WTC11 (cell line): ENCODE results near the gene SEL1L. TPM values are rescaled to one million over a fixed set of nuclear protein-coding genes. Genes with fewer than 3 reads are reported as not detected.

Experiments
- ATAC-seq: fragments of 200-7000 bp; cut with Tn5 transposase; 2 replicates; pipeline ENCODE4 v1.10.0; 2021; ENCODE audit warnings: mild to moderate bottlenecking, moderate library complexity
- CTCF ChIA-PET: fragments of 300-600 bp; sonication (Branson Sonifier 250); formaldehyde crosslinking; loops from one replicate; lab custom pipeline; 2021; ENCODE audit warnings: antibody characterized with exemption; lab: Charles Lee
- POLR2A ChIA-PET: fragments of 350-600 bp; sonication (Branson Sonifier 250); formaldehyde crosslinking; loops from one replicate; lab custom pipeline; 2021; ENCODE audit warnings: antibody characterized with exemption; lab: Charles Lee
- DNase-seq: peaks from one replicate; pipeline ENCODE4 v3.0.0; 2021; ENCODE audit warnings: low spot score
- H3K27ac Mint-ChIP-seq: 2 replicates; pipeline ENCODE4 v1.8.0; 2021; ENCODE audit warnings: mixed read lengths
- H3K27me3 Mint-ChIP-seq: 2 replicates; pipeline ENCODE4 v1.8.0; 2021; ENCODE audit warnings: low read depth, mild to moderate bottlenecking, moderate library complexity, mixed read lengths
- H3K36me3 Mint-ChIP-seq: 2 replicates; pipeline ENCODE4 v1.8.0; 2021; ENCODE audit warnings: mixed read lengths
- H3K4me1 Mint-ChIP-seq: 2 replicates; pipeline ENCODE4 v1.8.0; 2022; ENCODE audit warnings: mixed read lengths
- H3K4me3 Mint-ChIP-seq: 2 replicates; pipeline ENCODE4 v1.8.0; 2021; ENCODE audit warnings: mild to moderate bottlenecking, moderate library complexity, mixed read lengths
- H3K9me3 Mint-ChIP-seq: 2 replicates; pipeline ENCODE4 v1.8.0; 2021; ENCODE audit warnings: mixed read lengths
- FOXJ3 ChIP-seq: sonication (generic); formaldehyde crosslinking; IDR thresholded peaks from 2 replicates; pipeline ENCODE4 v1.9.0; 2021; ENCODE audit warnings: missing genetic modification reagents, mild to moderate bottlenecking, borderline replicate concordance
- JUN ChIP-seq: sonication (generic); formaldehyde crosslinking; IDR thresholded peaks from 2 replicates; pipeline ENCODE4 v1.8.0; 2023; ENCODE audit warnings: mild to moderate bottlenecking, missing genetic modification reagents
- NFYB ChIP-seq: sonication (generic); formaldehyde crosslinking; conservative IDR thresholded peaks from 2 replicates; pipeline ENCODE4 v1.8.0; 2022; ENCODE audit warnings: low read depth, missing genetic modification reagents
- PRRX2 ChIP-seq: fragments of 250-450 bp; sonication (Bioruptor Pico); IDR thresholded peaks from 2 replicates; pipeline ENCODE4 v1.8.0; 2021; ENCODE audit warnings: mild to moderate bottlenecking
- RELA ChIP-seq: sonication (generic); formaldehyde crosslinking; IDR thresholded peaks from 2 replicates; pipeline ENCODE4 v1.8.1; 2022; ENCODE audit warnings: missing genetic modification reagents, mild to moderate bottlenecking, borderline replicate concordance
- TCF7 ChIP-seq: sonication (generic); formaldehyde crosslinking; IDR thresholded peaks from 2 replicates; pipeline ENCODE4 v1.8.0; 2022; ENCODE audit warnings: mild to moderate bottlenecking, low read depth, missing genetic modification reagents, moderate library complexity
- ZNF416 ChIP-seq: fragments of 250-450 bp; sonication (Bioruptor Pico); IDR thresholded peaks from 2 replicates; pipeline ENCODE4 v1.9.0; 2021; ENCODE audit warnings: mild to moderate bottlenecking, inconsistent platforms
- total RNA-seq: library from RNA; stranded (reverse); gene quantifications from 3 replicates; pipeline ENCODE4 v1.2.3, GENCODE V29; 2021
- TF ChIP-seq, protein P1 (sequence below): sonication (generic); formaldehyde crosslinking; IDR thresholded peaks from 2 replicates; pipeline ENCODE4 v1.8.0; 2022; ENCODE audit warnings: mild to moderate bottlenecking, missing genetic modification reagents
- TF ChIP-seq, protein P2 (sequence below): sonication (generic); formaldehyde crosslinking; IDR thresholded peaks from 2 replicates; pipeline ENCODE4 v1.8.1; 2023; ENCODE audit warnings: mild to moderate bottlenecking, missing genetic modification reagents, borderline replicate concordance
- TF ChIP-seq, protein P3 (sequence below): fragments of 250-450 bp; sonication (Bioruptor Pico); IDR thresholded peaks from 2 replicates; pipeline ENCODE4 v1.9.0; 2021; ENCODE audit warnings: moderate library complexity, mild to moderate bottlenecking, inconsistent platforms, borderline replicate concordance
- TF ChIP-seq, protein P4 (sequence below): sonication (generic); formaldehyde crosslinking; IDR thresholded peaks from 2 replicates; pipeline ENCODE4 v1.8.1; 2023; ENCODE audit warnings: mild to moderate bottlenecking, missing genetic modification reagents
- TF ChIP-seq, protein P5 (sequence below): sonication (generic); formaldehyde crosslinking; IDR thresholded peaks from 2 replicates; pipeline ENCODE4 v1.8.0; 2022; ENCODE audit warnings: mild to moderate bottlenecking, missing genetic modification reagents

SEL1L gene
- total RNA-seq, 1 experiment from 2014 or later: 29.1 TPM

DNA sequence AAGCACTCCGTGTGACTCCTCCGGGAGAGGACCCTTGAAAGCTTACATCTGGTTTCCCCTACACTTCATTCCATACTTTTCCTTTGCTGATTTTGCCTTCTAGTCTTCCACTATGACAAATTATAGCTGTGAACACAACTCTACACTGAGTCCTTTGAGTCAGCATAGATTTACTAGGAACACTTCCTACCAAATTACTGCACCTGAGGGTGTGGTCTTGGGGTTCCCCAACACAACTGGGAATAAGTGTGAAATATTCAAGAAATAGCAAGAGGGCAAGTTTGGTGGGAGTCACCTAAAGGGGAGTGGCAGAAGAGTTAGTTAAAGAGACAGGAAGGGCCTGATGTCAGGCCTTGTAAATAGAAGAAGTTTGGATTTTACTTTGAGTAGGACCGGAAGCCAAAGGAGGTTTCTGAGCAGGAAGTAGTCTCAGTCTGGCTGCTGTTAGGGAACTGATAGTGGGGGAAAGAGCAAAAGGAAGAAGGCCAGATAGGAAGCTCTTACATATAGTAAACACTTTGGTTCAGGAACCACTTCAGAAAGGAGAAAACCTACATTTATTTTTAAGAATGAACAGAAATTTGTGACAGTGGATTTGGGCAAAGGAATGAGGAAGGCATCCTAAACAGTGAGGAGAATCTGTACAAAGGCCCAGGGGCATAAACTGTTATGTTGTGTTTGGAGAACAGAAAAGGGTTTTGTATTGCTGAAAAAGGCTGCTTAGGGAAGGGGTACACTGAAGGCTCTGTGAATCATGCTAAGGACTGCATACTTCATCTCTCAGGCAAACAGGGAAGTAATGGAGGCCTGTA, 14.2 kb downstream of the SEL1L start (continued):
- TF ChIP-seq, protein P1, sequence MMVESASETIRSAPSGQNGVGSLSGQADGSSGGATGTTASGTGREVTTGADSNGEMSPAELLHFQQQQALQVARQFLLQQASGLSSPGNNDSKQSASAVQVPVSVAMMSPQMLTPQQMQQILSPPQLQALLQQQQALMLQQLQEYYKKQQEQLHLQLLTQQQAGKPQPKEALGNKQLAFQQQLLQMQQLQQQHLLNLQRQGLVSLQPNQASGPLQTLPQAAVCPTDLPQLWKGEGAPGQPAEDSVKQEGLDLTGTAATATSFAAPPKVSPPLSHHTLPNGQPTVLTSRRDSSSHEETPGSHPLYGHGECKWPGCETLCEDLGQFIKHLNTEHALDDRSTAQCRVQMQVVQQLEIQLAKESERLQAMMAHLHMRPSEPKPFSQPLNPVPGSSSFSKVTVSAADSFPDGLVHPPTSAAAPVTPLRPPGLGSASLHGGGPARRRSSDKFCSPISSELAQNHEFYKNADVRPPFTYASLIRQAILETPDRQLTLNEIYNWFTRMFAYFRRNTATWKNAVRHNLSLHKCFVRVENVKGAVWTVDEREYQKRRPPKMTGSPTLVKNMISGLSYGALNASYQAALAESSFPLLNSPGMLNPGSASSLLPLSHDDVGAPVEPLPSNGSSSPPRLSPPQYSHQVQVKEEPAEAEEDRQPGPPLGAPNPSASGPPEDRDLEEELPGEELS (CRISPR knock-in tag): no peak
- TF ChIP-seq, protein P2, sequence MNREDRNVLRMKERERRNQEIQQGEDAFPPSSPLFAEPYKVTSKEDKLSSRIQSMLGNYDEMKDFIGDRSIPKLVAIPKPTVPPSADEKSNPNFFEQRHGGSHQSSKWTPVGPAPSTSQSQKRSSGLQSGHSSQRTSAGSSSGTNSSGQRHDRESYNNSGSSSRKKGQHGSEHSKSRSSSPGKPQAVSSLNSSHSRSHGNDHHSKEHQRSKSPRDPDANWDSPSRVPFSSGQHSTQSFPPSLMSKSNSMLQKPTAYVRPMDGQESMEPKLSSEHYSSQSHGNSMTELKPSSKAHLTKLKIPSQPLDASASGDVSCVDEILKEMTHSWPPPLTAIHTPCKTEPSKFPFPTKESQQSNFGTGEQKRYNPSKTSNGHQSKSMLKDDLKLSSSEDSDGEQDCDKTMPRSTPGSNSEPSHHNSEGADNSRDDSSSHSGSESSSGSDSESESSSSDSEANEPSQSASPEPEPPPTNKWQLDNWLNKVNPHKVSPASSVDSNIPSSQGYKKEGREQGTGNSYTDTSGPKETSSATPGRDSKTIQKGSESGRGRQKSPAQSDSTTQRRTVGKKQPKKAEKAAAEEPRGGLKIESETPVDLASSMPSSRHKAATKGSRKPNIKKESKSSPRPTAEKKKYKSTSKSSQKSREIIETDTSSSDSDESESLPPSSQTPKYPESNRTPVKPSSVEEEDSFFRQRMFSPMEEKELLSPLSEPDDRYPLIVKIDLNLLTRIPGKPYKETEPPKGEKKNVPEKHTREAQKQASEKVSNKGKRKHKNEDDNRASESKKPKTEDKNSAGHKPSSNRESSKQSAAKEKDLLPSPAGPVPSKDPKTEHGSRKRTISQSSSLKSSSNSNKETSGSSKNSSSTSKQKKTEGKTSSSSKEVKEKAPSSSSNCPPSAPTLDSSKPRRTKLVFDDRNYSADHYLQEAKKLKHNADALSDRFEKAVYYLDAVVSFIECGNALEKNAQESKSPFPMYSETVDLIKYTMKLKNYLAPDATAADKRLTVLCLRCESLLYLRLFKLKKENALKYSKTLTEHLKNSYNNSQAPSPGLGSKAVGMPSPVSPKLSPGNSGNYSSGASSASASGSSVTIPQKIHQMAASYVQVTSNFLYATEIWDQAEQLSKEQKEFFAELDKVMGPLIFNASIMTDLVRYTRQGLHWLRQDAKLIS: no peak
- no peak for TF ChIP-seq TCF7 (CRISPR knock-in tag)
- no peak for TF ChIP-seq PRRX2 (CRISPR knock-in tag)
- no peak for TF ChIP-seq NFYB (CRISPR knock-in tag)
- TF ChIP-seq, protein P3, sequence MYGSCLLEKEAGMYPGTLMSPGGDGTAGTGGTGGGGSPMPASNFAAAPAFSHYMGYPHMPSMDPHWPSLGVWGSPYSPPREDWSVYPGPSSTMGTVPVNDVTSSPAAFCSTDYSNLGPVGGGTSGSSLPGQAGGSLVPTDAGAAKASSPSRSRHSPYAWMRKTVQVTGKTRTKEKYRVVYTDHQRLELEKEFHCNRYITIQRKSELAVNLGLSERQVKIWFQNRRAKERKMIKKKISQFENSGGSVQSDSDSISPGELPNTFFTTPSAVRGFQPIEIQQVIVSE (CRISPR knock-in tag): no peak
- TF ChIP-seq ZNF416 (CRISPR knock-in tag): no peak
- TF ChIP-seq, protein P4, sequence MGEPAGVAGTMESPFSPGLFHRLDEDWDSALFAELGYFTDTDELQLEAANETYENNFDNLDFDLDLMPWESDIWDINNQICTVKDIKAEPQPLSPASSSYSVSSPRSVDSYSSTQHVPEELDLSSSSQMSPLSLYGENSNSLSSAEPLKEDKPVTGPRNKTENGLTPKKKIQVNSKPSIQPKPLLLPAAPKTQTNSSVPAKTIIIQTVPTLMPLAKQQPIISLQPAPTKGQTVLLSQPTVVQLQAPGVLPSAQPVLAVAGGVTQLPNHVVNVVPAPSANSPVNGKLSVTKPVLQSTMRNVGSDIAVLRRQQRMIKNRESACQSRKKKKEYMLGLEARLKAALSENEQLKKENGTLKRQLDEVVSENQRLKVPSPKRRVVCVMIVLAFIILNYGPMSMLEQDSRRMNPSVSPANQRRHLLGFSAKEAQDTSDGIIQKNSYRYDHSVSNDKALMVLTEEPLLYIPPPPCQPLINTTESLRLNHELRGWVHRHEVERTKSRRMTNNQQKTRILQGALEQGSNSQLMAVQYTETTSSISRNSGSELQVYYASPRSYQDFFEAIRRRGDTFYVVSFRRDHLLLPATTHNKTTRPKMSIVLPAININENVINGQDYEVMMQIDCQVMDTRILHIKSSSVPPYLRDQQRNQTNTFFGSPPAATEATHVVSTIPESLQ: no peak

DNA sequence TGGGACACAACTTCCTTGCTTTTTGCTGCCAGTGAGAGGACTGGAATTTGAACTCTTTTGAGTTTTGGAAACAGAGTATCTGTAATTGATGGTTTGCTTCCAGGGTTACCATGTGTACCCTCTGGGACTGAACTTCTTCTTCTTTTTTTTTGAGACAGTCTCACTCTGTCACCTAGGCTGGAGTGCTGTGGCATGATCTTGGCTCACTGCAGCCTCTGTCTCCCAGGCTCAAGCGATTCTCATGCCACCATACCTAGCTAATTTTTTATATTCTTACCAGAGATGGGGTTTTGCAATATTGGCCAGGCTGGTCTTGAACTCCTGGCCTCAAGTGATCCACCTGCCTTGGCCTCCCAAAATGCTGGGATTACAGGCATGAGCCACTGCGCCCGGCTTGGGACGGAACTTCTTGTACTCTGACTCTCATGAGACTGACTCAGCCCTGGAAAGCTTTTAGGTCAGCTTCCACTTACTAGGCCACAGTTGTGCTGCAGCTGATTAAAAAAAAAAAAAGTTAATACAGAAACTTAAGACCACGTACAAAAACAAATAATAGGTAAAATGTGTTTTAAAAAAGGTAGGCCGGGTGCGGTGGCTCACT, 15.8 kb downstream of the SEL1L start:
- DNase-seq (no peak), ATAC-seq (no peak)
- CTCF ChIA-PET: no interaction called here
- POLR2A ChIA-PET: no interaction called here
- H3K9me3 Mint-ChIP-seq: no peaks in the 10 kb centered on the region; the same call in 1 of the 2 replicates
- H3K27ac Mint-ChIP-seq: 0 out of 2 replicates have a peak overlapping the region, but pooled peaks have one; percentile 23
- H3K4me1 Mint-ChIP-seq: peaks cover 19% of the 10 kb centered on the region
- no peak overlapping the region for H3K4me3 Mint-ChIP-seq
- peaks cover 17% of the 10 kb centered on the region for H3K36me3 Mint-ChIP-seq
- TF ChIP-seq, protein P5, sequence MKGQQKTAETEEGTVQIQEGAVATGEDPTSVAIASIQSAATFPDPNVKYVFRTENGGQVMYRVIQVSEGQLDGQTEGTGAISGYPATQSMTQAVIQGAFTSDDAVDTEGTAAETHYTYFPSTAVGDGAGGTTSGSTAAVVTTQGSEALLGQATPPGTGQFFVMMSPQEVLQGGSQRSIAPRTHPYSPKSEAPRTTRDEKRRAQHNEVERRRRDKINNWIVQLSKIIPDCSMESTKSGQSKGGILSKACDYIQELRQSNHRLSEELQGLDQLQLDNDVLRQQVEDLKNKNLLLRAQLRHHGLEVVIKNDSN: no peak
- TF ChIP-seq FOXJ3 (CRISPR knock-in tag) (no peak), RELA (CRISPR knock-in tag) (no peak), JUN (CRISPR knock-in tag) (no peak)
- TF ChIP-seq, all 79 proteins: peak for 0
- no peaks in the 10 kb centered on the region for H3K27me3 Mint-ChIP-seq
